HEK293 (cell line): ENCODE results near the gene GCC2.
"Not testable (repeated sequence)": the region's sequence is repeated elsewhere in the genome, so short reads cannot be mapped to it uniquely, and the experiment has no call there.

ENCODE experiments used
- CTCF ChIA-PET: fragments of 350-600 bp; formaldehyde crosslinking; extraction: SDS; loops from one replicate; lab custom pipeline; 2021; ENCODE audit warnings: antibody characterized with exemption; lab: Yijun Ruan, JAX
- POLR2A ChIA-PET: fragments of 300-600 bp; formaldehyde crosslinking; extraction: SDS; loops from one replicate; lab custom pipeline; 2020; ENCODE audit warnings: antibody characterized with exemption, inconsistent platforms; lab: Yijun Ruan, JAX
- H3K27ac ChIP-seq: fragments of 200-500 bp; sonication (Bioruptor generic); 2 replicates; pipeline ENCODE4 v1.5.1; 2014; ENCODE audit warnings: low read depth, low read length, control low read depth, inconsistent platforms; ENCODE audit errors: extremely low read depth
- H3K36me3 ChIP-seq, 2 experiments: fragments of 200-500 bp in 1 of 2; sonication (Bioruptor generic) in 1 of 2; 1 replicate in 1 of 2; 2 replicates in 1 of 2; pipeline ENCODE4 v1.5.1; 2014 to 2017; ENCODE audit warnings: inconsistent platforms in 2 of 2, low read length in 2 of 2; ENCODE audit not compliant: control insufficient read depth in 2 of 2, insufficient read depth in 1 of 2
- H3K4me1 ChIP-seq: fragments of 200-500 bp; sonication (Bioruptor generic); 2 replicates; pipeline ENCODE4 v1.5.1; 2014; ENCODE audit warnings: mild to moderate bottlenecking, low read length, inconsistent platforms; ENCODE audit not compliant: control insufficient read depth, insufficient read depth
- H3K4me3 ChIP-seq: 2 replicates; pipeline ENCODE4 v1.5.1; 2011; ENCODE audit warnings: low read depth, mild to moderate bottlenecking, control low read depth, low read length, moderate library complexity
- H3K9me3 ChIP-seq: fragments of 200-500 bp; sonication (Bioruptor generic); 2 replicates; pipeline ENCODE4 v1.5.1; 2014; ENCODE audit warnings: low read depth, low read length, inconsistent platforms; ENCODE audit not compliant: control insufficient read depth, insufficient read depth
- KLF1 ChIP-seq: fragments of 450-650 bp; formaldehyde crosslinking; IDR thresholded peaks from 2 replicates; pipeline ENCODE4 v1.5.1; 2016; ENCODE audit warnings: missing biosample characterization, missing genetic modification characterization
- MYNN ChIP-seq: fragments of 450-650 bp; formaldehyde crosslinking; IDR thresholded peaks from 2 replicates; pipeline ENCODE4 v1.5.1; 2016; ENCODE audit warnings: missing biosample characterization, missing genetic modification characterization, borderline replicate concordance
- PRDM4 ChIP-seq: fragments of 450-650 bp; formaldehyde crosslinking; IDR thresholded peaks from 2 replicates; pipeline ENCODE4 v1.5.1; 2017; ENCODE audit warnings: missing biosample characterization, missing genetic modification characterization
- TSHZ1 ChIP-seq: fragments of 450-650 bp; formaldehyde crosslinking; IDR thresholded peaks from 2 replicates; pipeline ENCODE4 v1.5.1; 2016; ENCODE audit warnings: missing biosample characterization, missing genetic modification characterization, borderline replicate concordance
- ZBTB10 ChIP-seq: fragments of 450-650 bp; formaldehyde crosslinking; IDR thresholded peaks from 2 replicates; pipeline ENCODE4 v1.5.1; 2016; ENCODE audit warnings: missing biosample characterization, missing genetic modification characterization
- ZNF121 ChIP-seq: fragments of 450-650 bp; formaldehyde crosslinking; IDR thresholded peaks from 2 replicates; pipeline ENCODE4 v1.5.1; 2016; ENCODE audit warnings: missing biosample characterization, missing genetic modification characterization
- ZNF146 ChIP-seq: fragments of 450-650 bp; formaldehyde crosslinking; IDR thresholded peaks from 2 replicates; pipeline ENCODE4 v1.5.1; 2016; ENCODE audit warnings: missing biosample characterization, missing genetic modification characterization
- ZNF239 ChIP-seq: fragments of 450-650 bp; formaldehyde crosslinking; IDR thresholded peaks from 2 replicates; pipeline ENCODE4 v1.5.1; 2016; ENCODE audit warnings: missing biosample characterization, missing genetic modification characterization
- ZNF266 ChIP-seq: fragments of 450-650 bp; formaldehyde crosslinking; IDR thresholded peaks from 2 replicates; pipeline ENCODE4 v1.5.1; 2016; ENCODE audit warnings: missing biosample characterization, missing genetic modification characterization, low read depth
- ZNF324 ChIP-seq: fragments of 450-650 bp; formaldehyde crosslinking; IDR thresholded peaks from 2 replicates; pipeline ENCODE4 v1.5.1; 2016; ENCODE audit warnings: missing biosample characterization, missing genetic modification characterization
- ZNF335 ChIP-seq: fragments of 450-650 bp; formaldehyde crosslinking; conservative IDR thresholded peaks from 2 replicates; pipeline ENCODE4 v1.5.1; 2016; ENCODE audit warnings: missing biosample characterization, missing genetic modification characterization
- ZNF404 ChIP-seq: fragments of 450-650 bp; formaldehyde crosslinking; IDR thresholded peaks from 2 replicates; pipeline ENCODE4 v1.5.1; 2017; ENCODE audit warnings: missing biosample characterization, missing genetic modification characterization
- ZNF423 ChIP-seq: fragments of 450-650 bp; formaldehyde crosslinking; IDR thresholded peaks from 2 replicates; pipeline ENCODE4 v1.5.1; 2016; ENCODE audit warnings: missing biosample characterization, missing genetic modification characterization
- ZNF558 ChIP-seq: fragments of 450-650 bp; formaldehyde crosslinking; IDR thresholded peaks from 2 replicates; pipeline ENCODE4 v1.5.1; 2016; ENCODE audit warnings: missing biosample characterization, missing genetic modification characterization
- ZNF600 ChIP-seq: fragments of 450-650 bp; formaldehyde crosslinking; IDR thresholded peaks from 2 replicates; pipeline ENCODE4 v1.5.1; 2016; ENCODE audit warnings: missing biosample characterization, missing genetic modification characterization
- ZNF677 ChIP-seq: fragments of 450-650 bp; IDR thresholded peaks from 2 replicates; pipeline ENCODE4 v1.5.0; 2018; ENCODE audit warnings: missing biosample characterization, mild to moderate bottlenecking, missing genetic modification characterization, moderate library complexity
- ZNF707 ChIP-seq: fragments of 450-650 bp; formaldehyde crosslinking; IDR thresholded peaks from 2 replicates; pipeline ENCODE4 v1.5.1; 2016; ENCODE audit warnings: missing biosample characterization, missing genetic modification characterization
- ZNF830 ChIP-seq: fragments of 450-650 bp; IDR thresholded peaks from 2 replicates; pipeline ENCODE4 v1.5.0; 2018; ENCODE audit warnings: missing biosample characterization, missing genetic modification characterization, low read depth, mild to moderate bottlenecking, moderate library complexity
- ZNF837 ChIP-seq: fragments of 450-650 bp; formaldehyde crosslinking; IDR thresholded peaks from 2 replicates; pipeline ENCODE4 v1.5.1; 2016; ENCODE audit warnings: missing biosample characterization, missing genetic modification characterization

GCC2 gene

GRCh38 chr2:108428286-108429009 is 20.6 kb upstream of the GCC2 start:
- TF ChIP-seq KLF1 (tag by site-specific recombination): no peak
- TF ChIP-seq ZNF423: no peak
- TF ChIP-seq PRDM4 (tag by site-specific recombination): no peak
- no peak for TF ChIP-seq ZNF677
- no peak for TF ChIP-seq ZNF558 (tag by site-specific recombination)
- TF ChIP-seq ZNF837 (tag by site-specific recombination): no peak
- H3K9me3 ChIP-seq: no peaks in the 10 kb centered on the region
- CTCF ChIA-PET: no interaction called here
- no peak overlapping the region for H3K4me3 ChIP-seq
- no peaks in the 10 kb centered on the region for H3K36me3 ChIP-seq
- no peak overlapping the region for H3K27ac ChIP-seq
- no peaks in the 10 kb centered on the region for H3K4me1 ChIP-seq
- POLR2A ChIA-PET: no interaction called here

- peak; percentile 84 for TF ChIP-seq ZNF146 (tag by site-specific recombination)
- CTCF ChIA-PET, H3K36me3 ChIP-seq, POLR2A ChIA-PET, H3K9me3 ChIP-seq, H3K27ac ChIP-seq, H3K4me3 ChIP-seq, H3K4me1 ChIP-seq: not testable (repeated sequence)
Measured at GRCh38 chr2:108435578-108435977, 13.4 kb upstream of the GCC2 start.

- POLR2A ChIA-PET: no interaction called here
Measured at GRCh38 chr2:108436976-108437375, 12.0 kb upstream of the GCC2 start.

GRCh38 chr2:108441712-108442111 is 7.3 kb upstream of the GCC2 start:
- Histone ChIP-seq H3K36me3 (no peaks in the 10 kb centered on the region), H3K4me1 (peaks cover 2% of the 10 kb centered on the region; the same call in 1 of the 2 replicates), H3K27ac (no peak overlapping the region), H3K9me3 (no peaks in the 10 kb centered on the region), H3K4me3 (no peak overlapping the region)
- ChIA-PET POLR2A (no interaction called here), CTCF (no interaction called here)
- TF ChIP-seq MYNN (tag by site-specific recombination) (no peak), ZNF707 (tag by site-specific recombination) (no peak), ZNF600 (tag by site-specific recombination) (no peak), ZNF239 (tag by site-specific recombination) (no peak), ZNF335 (tag by site-specific recombination) (no peak), TSHZ1 (tag by site-specific recombination) (no peak), ZNF121 (tag by site-specific recombination) (no peak), ZNF266 (tag by site-specific recombination) (no peak)

More at GRCh38 chr2:108436976-108437375, 12.0 kb upstream of the GCC2 start:
- no peak overlapping the region for H3K27ac ChIP-seq
- no peaks in the 10 kb centered on the region for H3K4me1 ChIP-seq
- no peaks in the 10 kb centered on the region for H3K36me3 ChIP-seq
- no peak overlapping the region for H3K4me3 ChIP-seq
- CTCF ChIA-PET: interaction anchor here (0.6 kb wide), 1 partner anchor 446 kb away, joined by 3 read pairs; no protein-coding TSS in a partner anchor
- TF ChIP-seq ZNF335 (tag by site-specific recombination) (no peak), ZBTB10 (tag by site-specific recombination) (no peak), ZNF404 (tag by site-specific recombination) (no peak), ZNF324 (tag by site-specific recombination) (no peak), ZNF830 (tag by site-specific recombination) (no peak)
- H3K9me3 ChIP-seq: no peaks in the 10 kb centered on the region
